ENCODE measurements around the gene LRP3.

DNA sequence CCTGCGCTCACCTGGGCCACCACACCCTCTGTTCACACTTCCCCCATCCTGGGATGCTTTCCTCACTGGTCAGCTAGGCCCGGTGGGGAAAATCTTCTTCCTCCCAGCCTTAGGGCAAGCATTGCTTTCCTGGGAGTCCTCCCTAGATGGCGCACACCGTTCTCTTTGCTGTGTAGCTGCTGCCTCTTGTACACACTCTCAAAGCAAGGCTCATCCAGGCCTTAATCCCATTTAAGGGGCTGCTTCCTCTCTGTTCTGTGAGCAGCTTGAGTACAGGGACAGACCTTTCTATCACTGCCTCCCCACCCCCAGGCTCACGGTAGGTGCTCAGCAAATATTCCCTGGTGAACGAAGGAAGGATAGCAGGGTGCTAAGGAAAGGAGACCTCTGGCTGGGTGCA is 20.5 kb downstream of the LRP3 start:
- TF ChIP-seq, protein P1, sequence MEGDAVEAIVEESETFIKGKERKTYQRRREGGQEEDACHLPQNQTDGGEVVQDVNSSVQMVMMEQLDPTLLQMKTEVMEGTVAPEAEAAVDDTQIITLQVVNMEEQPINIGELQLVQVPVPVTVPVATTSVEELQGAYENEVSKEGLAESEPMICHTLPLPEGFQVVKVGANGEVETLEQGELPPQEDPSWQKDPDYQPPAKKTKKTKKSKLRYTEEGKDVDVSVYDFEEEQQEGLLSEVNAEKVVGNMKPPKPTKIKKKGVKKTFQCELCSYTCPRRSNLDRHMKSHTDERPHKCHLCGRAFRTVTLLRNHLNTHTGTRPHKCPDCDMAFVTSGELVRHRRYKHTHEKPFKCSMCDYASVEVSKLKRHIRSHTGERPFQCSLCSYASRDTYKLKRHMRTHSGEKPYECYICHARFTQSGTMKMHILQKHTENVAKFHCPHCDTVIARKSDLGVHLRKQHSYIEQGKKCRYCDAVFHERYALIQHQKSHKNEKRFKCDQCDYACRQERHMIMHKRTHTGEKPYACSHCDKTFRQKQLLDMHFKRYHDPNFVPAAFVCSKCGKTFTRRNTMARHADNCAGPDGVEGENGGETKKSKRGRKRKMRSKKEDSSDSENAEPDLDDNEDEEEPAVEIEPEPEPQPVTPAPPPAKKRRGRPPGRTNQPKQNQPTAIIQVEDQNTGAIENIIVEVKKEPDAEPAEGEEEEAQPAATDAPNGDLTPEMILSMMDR (conservative IDR thresholded peaks at IDR 0.05 in 1 of 2, IDR thresholded peaks at IDR 0.05 in 1 of 2; ENCODE audit: extremely low read depth in 1 of 2, insufficient read depth in 1 of 2, low read depth in 1 of 2, low read length in 2 of 2) = peak in 1 of 2 donors; percentile 29
- no peak for TF ChIP-seq EZH2 (IDR thresholded peaks at IDR 0.05; ENCODE audit: borderline replicate concordance, low read length)

All from mammary epithelial cell (primary cell).